ENCODE measurements around the gene SMARCD3. TPM values are rescaled to one million over a fixed set of nuclear protein-coding genes. Genes with fewer than 3 reads are reported as not detected.

SMARCD3 gene
- total and polyA plus RNA-seq, 2 of the 8 experiments (the other 6 are each of a cell fraction or from before 2014, with no cell fraction given): 3.0 to 5.6 TPM

DNA sequence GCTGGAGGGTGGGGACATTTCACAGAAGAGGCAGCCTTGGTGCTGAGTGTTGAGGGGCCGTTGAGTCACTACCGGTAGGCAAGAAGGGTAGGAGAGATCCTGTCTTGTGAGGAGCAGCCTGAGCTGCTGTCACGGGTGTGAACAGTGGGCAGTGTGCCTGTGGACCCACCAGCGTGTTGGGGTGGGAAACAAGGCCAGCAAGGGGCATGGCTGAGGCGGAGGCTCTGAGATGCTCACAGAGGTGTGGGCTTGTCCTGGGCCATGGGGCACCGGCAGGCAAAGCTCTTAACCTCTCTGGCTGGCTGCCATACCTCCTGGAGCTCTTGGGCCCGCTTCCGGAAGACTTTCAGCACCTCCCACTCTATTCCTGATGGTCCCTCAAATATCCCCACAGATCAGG lies 33.6 kb upstream of the SMARCD3 start (continued):
- TF ChIP-seq, protein P1, sequence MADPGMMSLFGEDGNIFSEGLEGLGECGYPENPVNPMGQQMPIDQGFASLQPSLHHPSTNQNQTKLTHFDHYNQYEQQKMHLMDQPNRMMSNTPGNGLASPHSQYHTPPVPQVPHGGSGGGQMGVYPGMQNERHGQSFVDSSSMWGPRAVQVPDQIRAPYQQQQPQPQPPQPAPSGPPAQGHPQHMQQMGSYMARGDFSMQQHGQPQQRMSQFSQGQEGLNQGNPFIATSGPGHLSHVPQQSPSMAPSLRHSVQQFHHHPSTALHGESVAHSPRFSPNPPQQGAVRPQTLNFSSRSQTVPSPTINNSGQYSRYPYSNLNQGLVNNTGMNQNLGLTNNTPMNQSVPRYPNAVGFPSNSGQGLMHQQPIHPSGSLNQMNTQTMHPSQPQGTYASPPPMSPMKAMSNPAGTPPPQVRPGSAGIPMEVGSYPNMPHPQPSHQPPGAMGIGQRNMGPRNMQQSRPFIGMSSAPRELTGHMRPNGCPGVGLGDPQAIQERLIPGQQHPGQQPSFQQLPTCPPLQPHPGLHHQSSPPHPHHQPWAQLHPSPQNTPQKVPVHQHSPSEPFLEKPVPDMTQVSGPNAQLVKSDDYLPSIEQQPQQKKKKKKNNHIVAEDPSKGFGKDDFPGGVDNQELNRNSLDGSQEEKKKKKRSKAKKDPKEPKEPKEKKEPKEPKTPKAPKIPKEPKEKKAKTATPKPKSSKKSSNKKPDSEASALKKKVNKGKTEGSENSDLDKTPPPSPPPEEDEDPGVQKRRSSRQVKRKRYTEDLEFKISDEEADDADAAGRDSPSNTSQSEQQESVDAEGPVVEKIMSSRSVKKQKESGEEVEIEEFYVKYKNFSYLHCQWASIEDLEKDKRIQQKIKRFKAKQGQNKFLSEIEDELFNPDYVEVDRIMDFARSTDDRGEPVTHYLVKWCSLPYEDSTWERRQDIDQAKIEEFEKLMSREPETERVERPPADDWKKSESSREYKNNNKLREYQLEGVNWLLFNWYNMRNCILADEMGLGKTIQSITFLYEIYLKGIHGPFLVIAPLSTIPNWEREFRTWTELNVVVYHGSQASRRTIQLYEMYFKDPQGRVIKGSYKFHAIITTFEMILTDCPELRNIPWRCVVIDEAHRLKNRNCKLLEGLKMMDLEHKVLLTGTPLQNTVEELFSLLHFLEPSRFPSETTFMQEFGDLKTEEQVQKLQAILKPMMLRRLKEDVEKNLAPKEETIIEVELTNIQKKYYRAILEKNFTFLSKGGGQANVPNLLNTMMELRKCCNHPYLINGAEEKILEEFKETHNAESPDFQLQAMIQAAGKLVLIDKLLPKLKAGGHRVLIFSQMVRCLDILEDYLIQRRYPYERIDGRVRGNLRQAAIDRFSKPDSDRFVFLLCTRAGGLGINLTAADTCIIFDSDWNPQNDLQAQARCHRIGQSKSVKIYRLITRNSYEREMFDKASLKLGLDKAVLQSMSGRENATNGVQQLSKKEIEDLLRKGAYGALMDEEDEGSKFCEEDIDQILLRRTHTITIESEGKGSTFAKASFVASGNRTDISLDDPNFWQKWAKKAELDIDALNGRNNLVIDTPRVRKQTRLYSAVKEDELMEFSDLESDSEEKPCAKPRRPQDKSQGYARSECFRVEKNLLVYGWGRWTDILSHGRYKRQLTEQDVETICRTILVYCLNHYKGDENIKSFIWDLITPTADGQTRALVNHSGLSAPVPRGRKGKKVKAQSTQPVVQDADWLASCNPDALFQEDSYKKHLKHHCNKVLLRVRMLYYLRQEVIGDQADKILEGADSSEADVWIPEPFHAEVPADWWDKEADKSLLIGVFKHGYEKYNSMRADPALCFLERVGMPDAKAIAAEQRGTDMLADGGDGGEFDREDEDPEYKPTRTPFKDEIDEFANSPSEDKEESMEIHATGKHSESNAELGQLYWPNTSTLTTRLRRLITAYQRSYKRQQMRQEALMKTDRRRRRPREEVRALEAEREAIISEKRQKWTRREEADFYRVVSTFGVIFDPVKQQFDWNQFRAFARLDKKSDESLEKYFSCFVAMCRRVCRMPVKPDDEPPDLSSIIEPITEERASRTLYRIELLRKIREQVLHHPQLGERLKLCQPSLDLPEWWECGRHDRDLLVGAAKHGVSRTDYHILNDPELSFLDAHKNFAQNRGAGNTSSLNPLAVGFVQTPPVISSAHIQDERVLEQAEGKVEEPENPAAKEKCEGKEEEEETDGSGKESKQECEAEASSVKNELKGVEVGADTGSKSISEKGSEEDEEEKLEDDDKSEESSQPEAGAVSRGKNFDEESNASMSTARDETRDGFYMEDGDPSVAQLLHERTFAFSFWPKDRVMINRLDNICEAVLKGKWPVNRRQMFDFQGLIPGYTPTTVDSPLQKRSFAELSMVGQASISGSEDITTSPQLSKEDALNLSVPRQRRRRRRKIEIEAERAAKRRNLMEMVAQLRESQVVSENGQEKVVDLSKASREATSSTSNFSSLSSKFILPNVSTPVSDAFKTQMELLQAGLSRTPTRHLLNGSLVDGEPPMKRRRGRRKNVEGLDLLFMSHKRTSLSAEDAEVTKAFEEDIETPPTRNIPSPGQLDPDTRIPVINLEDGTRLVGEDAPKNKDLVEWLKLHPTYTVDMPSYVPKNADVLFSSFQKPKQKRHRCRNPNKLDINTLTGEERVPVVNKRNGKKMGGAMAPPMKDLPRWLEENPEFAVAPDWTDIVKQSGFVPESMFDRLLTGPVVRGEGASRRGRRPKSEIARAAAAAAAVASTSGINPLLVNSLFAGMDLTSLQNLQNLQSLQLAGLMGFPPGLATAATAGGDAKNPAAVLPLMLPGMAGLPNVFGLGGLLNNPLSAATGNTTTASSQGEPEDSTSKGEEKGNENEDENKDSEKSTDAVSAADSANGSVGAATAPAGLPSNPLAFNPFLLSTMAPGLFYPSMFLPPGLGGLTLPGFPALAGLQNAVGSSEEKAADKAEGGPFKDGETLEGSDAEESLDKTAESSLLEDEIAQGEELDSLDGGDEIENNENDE (IDR thresholded peaks at IDR 0.05; ENCODE audit: insufficient replicate concordance, low read length): no peak
- TF ChIP-seq KDM5A (IDR thresholded peaks at IDR 0.05; ENCODE audit: low read length): no peak
- no peak for TF ChIP-seq GTF2F1 (IDR thresholded peaks at IDR 0.05; ENCODE audit: borderline replicate concordance, low read depth, low read length)

Data from H1 (cell line).